Activated CD4-positive, CD25-positive, alpha-beta regulatory T cell treated with anti-CD3 and anti-CD28 coated beads, Interleukin-2, amount 50 U/mL, for 72 hours (primary cell): ENCODE measurements around the gene CA4.
"Not testable (repeated sequence)": the region's sequence is repeated elsewhere in the genome, so short reads cannot be mapped to it uniquely, and the experiment has no call there.

Experiments used
- DNase-seq: peaks from one replicate; pipeline ENCODE4 v3.0.0; 2021

The CA4 gene

GRCh38 chr17:60156746-60157145, 7.0 kb downstream of the CA4 start:
- no peak for DNase-seq

DNA sequence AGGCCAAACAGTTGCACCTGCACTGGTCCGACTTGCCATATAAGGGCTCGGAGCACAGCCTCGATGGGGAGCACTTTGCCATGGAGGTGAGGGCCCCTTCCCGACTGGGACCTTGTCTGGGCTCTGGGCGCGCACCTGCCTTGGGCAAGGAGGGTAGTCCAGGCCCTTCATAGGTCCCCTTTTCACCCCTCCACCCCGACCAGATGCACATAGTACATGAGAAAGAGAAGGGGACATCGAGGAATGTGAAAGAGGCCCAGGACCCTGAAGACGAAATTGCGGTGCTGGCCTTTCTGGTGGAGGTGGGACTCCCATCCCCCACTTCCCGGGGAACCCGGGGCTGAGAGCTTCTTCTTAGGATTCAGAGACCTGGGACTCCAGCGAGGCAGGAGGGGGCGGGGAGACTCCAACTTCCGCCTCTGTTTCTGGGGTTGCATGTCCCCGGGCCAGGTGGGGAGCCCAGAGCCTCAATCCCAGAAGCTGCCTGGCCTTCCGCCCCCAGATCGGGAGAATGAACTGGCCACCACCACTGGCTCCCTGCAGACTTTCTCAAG, 7.8 kb downstream of the CA4 start:
- DNase-seq = no peak

- no peak for DNase-seq
These were observed 9.1 kb downstream of the CA4 start for GRCh38 chr17:60158751-60159478.

DNA sequence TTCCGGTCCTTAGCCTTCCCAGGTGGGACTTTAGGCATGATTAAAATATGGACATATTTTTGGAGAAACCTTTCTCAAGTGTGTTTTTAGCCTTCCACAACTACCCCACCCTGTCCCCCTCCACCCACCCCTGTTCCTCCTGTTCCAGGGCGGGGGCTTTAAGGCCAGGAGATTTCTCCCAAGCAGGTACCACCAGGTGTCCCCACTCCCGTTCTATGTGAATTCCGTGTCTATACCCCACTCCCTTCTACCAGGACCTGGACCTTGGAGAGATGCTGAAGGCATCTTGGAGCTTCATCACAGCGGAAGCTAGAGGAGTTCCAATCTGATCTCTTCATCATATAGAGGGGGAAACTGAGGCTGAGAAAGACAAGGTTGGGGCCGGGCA, 9.7 kb downstream of the CA4 start:
- no peak for DNase-seq

- no peak for DNase-seq
These were observed 11.2 kb downstream of the CA4 start for GRCh38 chr17:60160829-60161501.

DNA sequence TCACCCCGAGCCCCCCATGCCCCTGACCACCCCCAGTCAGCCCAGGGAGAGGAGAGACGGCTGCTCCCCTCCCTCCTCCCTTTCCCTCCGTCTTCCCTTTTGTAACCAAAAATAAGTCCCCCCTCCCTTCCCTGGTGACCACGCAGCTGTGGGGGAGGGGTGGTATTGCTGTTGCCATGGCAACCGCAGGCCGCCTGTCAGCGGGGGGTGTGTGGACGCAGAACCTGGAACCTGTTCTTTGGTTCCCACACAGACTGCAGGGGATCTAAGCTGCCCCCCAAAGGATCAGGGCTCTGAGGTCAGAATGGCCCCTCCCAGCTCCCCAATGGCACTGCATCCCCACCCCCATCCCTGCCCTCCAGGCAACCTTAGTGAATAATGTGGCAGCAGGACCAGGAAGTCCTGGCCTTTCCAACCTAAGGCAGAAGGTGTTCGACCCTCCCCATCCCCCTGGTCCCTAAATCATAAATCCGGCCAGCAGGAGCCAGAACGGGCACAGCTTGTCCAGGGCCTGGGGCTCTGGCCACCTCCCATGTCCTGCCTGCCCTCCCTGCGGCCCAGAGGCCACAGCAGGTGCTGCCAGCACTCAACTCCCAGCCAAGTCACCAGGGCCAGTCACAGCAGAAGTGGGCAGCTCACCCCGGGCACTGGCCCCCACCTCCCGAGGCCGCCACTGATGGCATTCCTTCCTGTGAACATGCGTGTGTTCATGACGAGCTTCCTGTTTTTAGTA, 12.0 kb downstream of the CA4 start:
- DNase-seq = no peak

DNA sequence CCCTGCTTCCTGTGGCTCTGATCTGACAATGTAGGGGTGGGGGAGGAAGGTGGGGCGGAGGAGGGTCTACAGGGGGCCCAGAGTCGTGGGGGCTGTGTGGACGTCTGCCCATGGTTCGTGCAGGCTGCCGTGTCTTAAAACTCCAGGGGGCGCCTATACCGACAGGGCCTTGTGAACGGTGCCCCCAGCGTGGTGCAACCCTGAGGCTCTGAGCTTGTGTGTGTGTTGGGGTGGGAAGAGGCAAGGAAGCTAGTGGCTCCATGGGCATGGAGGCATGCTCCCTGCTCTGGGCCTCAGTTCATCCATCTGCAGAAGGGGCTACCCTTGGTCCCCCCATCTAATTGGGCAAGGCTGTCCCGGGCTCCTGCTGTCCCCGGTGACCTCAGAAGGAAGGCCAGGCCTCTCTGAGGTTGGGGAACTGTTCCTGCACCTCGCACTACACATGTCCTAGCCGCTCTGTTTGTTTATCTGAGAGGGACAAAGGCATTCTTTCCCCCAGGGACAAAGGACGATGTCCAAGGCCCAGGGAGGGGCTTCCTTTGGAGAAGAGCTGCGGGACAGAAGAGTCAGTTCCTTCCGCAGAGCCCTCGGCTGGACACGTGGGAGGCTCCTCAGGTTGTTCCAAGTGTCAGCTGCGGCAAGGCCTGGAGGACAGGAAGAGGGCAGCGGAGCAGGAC, 13.5 kb downstream of the CA4 start:
- DNase-seq = no peak

- no peak for DNase-seq
These were observed 14.4 kb downstream of the CA4 start for GRCh38 chr17:60164164-60164563.

GRCh38 chr17:60164697-60165096, 14.9 kb downstream of the CA4 start:
- no peak for DNase-seq

GRCh38 chr17:60165223-60165622, 15.4 kb downstream of the CA4 start:
- no peak for DNase-seq

- DNase-seq = peak; percentile 48
These were observed 16.2 kb downstream of the CA4 start for GRCh38 chr17:60165971-60166370.

GRCh38 chr17:60167065-60167741, 17.4 kb downstream of the CA4 start:
- DNase-seq = no peak

- no peak for DNase-seq
These were observed 18.9 kb downstream of the CA4 start for GRCh38 chr17:60168654-60169053.

GRCh38 chr17:60169921-60170817, 20.4 kb downstream of the CA4 start:
- DNase-seq = no peak

DNA sequence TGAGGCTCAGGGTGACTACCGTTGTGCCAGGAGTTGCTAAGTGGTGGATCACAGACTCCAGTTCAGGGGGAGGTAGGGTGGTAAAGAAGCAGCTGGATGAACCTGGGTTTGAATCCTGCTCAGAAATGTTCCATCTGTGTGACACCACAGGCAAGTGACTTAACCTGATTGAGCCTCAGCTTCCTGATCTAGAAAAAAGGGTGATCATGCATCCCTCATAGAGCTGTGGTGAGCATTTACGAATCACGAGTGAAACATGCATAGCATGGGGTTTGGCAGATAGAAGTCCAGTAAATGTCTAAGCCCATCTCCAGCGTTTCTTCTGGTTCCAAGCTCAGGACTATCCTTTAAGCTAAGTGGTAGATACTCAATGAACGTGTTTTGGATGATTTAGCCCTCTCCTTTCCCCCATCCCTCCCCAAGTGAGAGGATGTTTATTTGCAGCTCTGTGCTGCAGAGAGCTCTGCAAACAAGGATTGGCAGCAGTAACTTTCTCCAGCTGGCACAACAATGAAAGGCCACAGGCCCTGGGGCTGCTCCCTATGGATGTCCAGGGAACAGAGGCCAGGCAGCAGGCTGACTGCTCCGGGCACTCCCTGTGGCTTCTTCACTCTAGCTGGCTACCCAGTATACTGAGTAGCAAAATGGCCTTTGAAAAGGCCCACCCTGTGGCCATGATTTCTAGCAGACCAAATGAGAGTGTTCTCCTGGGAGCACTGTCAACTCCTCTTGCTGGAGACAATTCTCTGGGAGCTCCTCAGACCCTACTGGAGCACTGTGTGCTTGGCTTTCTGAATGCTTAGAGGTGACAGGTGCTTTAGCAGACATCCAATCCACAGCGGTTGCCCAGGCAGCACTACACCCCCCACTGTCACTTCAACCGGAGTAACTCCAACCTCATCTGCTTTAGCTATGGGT, 21.3 kb downstream of the CA4 start:
- DNase-seq = no peak

- no peak for DNase-seq
These were observed 21.9 kb downstream of the CA4 start for GRCh38 chr17:60171753-60172079.

DNA sequence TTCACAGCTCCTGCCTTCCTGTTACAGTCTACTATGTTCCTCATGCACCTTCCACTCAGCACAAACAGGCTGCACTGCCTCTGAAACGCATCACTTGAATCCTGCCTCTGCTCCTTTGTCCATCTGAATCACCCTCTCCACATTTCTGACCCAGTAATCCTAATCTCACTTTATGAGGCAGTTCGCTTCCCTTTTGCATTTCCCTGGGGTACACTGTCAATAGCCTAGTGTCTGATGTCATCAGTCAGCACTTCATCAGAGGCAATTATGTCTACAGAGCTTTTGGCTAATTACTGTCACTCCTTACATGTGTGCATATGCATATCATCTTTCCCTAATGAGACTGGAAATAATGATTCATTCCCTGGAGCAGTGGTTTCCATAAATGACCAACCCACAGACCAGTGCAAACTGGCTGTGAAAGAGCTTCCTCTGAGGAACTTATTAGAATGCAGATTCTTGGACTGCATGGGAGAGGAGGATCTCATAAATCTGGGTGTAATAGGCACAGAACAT, 23.6 kb downstream of the CA4 start:
- no peak for DNase-seq

DNA sequence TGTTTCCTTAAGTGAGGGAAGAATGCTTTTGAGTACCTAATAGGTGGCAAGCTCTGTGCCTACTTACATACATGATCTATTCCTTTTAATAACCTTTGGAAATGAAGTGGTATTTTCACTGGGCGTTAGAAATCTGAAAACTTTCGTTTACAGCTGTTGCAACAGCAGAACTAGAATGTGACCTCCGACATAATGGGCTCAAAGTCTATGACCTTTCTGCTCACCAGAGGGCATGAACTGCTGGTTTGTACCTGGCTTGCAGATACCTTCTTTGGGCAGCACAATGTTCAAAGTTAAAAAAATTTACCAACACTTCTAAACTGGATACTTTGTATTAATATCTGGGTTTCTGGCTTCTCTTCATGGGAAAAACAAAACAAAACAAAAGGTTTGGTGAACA, 24.3 kb downstream of the CA4 start:
- no peak for DNase-seq

- not testable (repeated sequence) for DNase-seq
These were observed 25.0 kb downstream of the CA4 start for GRCh38 chr17:60174767-60175166.

- DNase-seq = not testable (repeated sequence)
These were observed 27.0 kb downstream of the CA4 start for GRCh38 chr17:60176763-60177162.
